HAP-1 (cell line): Measurements from ENCODE around the gene STRADB.
"Not testable (repeated sequence)": the region's sequence is repeated elsewhere in the genome, so short reads cannot be mapped to it uniquely, and the experiment has no call there.

Source experiments
- DNase-seq, 2 experiments: peaks; one replicate each; pipeline ENCODE4 v3.0.0-alpha.2; 2016 to 2020; ENCODE audit warnings: low spot score in 2 of 2
- H3K27me3 ChIP-seq: fragments of 250-450 bp; sonication (Bioruptor Pico); 2 replicates; pipeline ENCODE4 v1.5.1; 2020; ENCODE audit warnings: low read depth, mild to moderate bottlenecking, moderate library complexity
- H3K36me3 ChIP-seq: fragments of 250-450 bp; sonication (Bioruptor Pico); replicated peaks from 2 replicates; pipeline ENCODE4 v1.5.1; 2020; ENCODE audit warnings: mild to moderate bottlenecking
- H3K4me1 ChIP-seq: fragments of 250-450 bp; sonication (Bioruptor Pico); 2 replicates; pipeline ENCODE4 v1.5.1; 2020; ENCODE audit warnings: mild to moderate bottlenecking
- H3K4me3 ChIP-seq: fragments of 250-450 bp; sonication (Bioruptor Pico); 2 replicates; pipeline ENCODE4 v1.5.1; 2020; ENCODE audit warnings: mild to moderate bottlenecking, moderate library complexity
- H3K9me3 ChIP-seq: fragments of 250-450 bp; sonication (Bioruptor Pico); 2 replicates; pipeline ENCODE4 v1.5.1; 2020; ENCODE audit warnings: mild to moderate bottlenecking, moderate library complexity
- in situ Hi-C: fragments of 300-500 bp; cut with MboI; formaldehyde crosslinking; loops from 3 replicates; pipeline ENCODE4 v1.14.3; 2020; ENCODE audit warnings: low sequenced_read_pairs, inconsistent platforms, mixed read lengths

STRADB gene

DNA sequence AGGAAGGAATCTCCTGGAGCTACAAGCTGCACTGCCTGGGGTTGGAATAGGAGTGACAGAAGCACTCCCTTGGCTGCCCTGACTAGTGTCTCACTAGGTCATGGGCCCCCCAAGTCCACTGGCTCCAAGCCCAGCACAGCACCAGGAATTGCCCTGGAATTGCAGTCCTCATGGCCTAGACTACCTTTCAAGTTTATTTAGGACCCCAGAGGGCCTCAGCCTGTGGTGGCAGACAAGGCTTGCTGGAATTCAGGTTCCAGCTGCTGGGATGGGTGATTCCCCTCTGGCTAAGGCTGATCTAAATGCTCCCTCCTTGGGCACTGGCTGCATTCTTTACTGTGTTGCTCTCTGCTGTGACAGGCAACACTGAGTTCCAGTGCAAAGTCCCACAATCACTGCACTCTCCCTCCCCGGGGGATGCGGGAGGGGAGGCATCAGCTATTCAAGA is 14.0 kb downstream of the STRADB start:
- in situ Hi-C loops: no loop called here
- Histone ChIP-seq H3K9me3 (no peaks in the 10 kb centered on the region), H3K4me1 (no peaks in the 10 kb centered on the region), H3K36me3 (peaks cover 5% of the 10 kb centered on the region; the same call in 1 of the 2 replicates), H3K27me3 (no peaks in the 10 kb centered on the region), H3K4me3 (no peak overlapping the region)
- DNase-seq: no peak

DNA sequence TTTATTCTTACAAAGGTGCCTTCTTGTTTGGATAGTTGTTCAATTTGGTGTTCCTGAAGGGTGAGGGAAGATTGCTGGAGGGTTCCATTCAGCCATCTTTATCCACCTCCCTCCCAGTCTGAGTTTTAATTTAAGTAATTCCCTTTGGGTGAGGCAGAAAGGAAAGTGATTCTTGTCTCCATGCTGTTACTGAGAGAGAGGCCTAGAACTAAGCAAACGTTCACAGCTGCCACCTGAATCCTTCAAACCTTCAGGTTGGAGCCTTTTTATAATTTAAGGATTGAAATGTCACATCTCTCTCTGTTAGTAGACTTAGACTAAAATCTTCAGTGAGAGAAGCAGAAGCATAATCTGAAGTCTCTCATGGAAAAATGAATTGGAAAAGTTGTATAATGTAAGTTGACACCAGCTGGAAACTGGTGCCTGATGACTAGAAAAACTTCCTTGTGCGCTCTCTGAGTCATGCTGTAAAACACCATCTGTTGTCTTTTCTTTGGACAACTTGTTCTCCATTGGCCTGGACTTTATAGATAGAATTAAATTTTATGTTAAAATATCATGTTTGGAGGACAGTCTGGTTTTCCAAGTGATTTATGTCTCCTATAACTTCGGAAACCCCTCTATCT is 14.6 kb downstream of the STRADB start:
- in situ Hi-C loops: no loop called here
- H3K9me3 ChIP-seq: no peaks in the 10 kb centered on the region
- no peaks in the 10 kb centered on the region for H3K27me3 ChIP-seq
- no peak for DNase-seq
- H3K4me1 ChIP-seq: no peaks in the 10 kb centered on the region
- H3K36me3 ChIP-seq: peaks cover 4% of the 10 kb centered on the region; the same call in 1 of the 2 replicates
- H3K4me3 ChIP-seq: no peak overlapping the region

DNA sequence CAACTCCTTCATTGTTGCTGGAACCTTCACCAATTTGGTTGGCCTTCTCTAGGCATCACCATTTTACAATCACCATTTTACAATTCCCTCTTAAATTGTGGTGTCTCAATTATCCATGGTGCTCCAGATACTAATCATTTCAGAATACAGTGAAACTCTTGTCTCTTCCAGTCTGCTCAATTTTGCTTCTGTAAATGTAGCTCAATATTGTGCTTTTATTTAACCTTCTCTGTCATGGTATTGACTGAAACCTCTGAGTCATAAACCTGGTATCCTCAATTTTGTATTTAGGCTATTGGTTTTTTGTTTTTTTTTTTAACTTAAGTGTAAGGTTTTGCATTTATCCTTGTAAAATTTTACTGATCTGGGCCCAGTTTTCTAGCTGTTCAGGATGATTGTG is 16.1 kb downstream of the STRADB start:
- no peak for DNase-seq
- 0 out of 2 replicates have a peak, but pooled peaks cover 4% of the 10 kb centered on the region for H3K36me3 ChIP-seq
- in situ Hi-C loops: no loop called here
- no peaks in the 10 kb centered on the region for H3K9me3 ChIP-seq
- no peaks in the 10 kb centered on the region for H3K4me1 ChIP-seq
- no peak overlapping the region for H3K4me3 ChIP-seq
- H3K27me3 ChIP-seq: no peaks in the 10 kb centered on the region

DNA sequence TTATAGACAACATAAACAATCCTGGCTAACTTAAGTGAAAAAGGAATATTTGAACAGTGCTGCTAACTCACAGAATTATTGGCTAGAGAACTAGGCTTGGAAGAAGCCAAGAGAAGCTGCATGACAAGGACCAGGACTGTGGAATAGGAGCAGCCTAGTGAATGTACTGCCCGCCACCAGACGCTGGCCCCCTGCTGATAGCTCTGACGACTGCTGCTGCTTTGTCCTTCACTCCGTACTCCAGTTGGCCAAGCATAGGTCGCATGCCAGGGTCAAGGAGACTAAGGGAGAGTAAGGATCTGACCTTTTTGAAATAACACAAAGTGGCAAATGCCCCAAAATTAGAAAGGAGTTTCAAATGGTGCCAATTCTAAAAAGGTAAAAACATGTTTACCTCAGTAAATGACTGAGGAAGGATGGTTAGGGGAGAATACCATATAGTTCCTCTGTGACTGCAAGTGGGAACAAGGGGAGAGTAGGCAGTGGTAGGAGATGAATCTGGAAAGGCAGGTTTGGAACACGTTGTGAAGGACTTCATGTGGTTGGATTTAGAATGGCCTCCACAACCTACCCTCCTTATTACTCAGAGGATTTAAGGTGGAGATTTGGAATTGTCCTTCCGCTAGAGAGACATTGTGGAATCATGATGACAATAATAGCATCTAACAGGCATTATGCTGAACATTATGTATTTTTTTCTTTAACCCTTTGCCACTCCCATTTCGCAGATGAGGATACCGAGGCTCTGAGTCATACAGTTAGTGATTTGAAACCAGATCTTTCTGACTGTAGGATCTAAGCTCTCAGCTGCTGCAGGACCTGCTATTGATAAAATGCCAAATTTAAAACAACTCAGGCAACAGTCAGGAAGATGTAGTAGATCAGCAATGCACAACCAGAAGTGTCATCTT is 19.5 kb downstream of the STRADB start:
- in situ Hi-C loops: no loop called here
- H3K27me3 ChIP-seq: no peaks in the 10 kb centered on the region
- H3K4me1 ChIP-seq: no peaks in the 10 kb centered on the region
- peaks cover 14% of the 10 kb centered on the region for H3K36me3 ChIP-seq
- H3K9me3 ChIP-seq: no peaks in the 10 kb centered on the region
- no peak for DNase-seq
- H3K4me3 ChIP-seq: no peak overlapping the region

DNA sequence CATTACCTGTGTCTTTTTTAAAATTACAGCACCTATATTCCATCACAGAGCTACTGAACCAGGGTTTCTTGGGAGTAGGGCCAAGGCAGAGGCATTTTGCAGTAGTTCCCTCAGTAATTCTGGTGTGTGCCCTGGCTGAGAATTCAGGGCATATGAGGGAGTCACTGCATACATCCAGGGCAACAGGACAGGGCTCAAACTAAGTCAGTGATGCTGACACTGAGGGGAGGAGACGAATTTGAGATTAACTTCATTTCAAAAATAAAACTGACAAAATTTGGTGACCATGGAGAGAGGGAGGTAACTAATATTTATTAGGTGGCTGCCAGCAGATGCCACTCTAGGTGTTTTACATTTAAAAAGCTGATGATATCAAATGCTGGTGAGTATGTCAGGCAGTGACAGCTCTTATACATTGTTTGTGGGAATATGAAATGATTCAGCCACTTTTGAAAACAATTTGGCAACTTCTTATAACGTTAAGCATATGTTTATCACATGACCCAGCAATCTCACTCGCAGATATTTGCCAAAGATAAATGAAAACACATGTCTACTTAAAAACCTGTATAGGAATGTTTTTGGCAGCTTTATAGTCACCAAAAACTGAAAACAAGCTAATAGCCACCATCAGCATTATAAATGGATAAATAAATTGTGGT is 20.3 kb downstream of the STRADB start:
- no peak overlapping the region for H3K4me3 ChIP-seq
- no peaks in the 10 kb centered on the region for H3K4me1 ChIP-seq
- no peak for DNase-seq
- H3K36me3 ChIP-seq: peaks cover 14% of the 10 kb centered on the region
- no peaks in the 10 kb centered on the region for H3K27me3 ChIP-seq
- in situ Hi-C loops: no loop called here
- no peaks in the 10 kb centered on the region for H3K9me3 ChIP-seq

DNA sequence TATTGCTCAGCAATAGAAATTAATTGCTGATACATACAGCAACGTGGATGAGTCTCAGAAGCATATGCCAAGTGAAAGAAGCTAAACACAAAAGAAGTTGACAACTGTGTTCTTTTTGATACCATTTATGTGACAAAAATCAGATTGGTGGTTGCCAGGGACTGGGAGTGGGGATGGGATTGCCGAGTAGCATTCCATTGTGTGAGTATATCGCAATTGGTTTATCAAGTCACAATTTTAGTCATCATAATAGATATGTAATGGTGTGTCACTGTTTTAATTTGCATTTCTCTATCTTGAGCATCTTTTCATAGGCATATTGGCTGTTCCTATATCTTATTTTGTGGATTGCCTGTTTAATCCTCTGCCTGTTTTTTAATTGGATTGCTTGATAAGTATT is 20.9 kb downstream of the STRADB start:
- no peak overlapping the region for H3K4me3 ChIP-seq
- DNase-seq: no peak
- H3K27me3 ChIP-seq: no peaks in the 10 kb centered on the region
- peaks cover 14% of the 10 kb centered on the region for H3K36me3 ChIP-seq
- no peaks in the 10 kb centered on the region for H3K9me3 ChIP-seq
- in situ Hi-C loops: no loop called here
- no peaks in the 10 kb centered on the region for H3K4me1 ChIP-seq

DNA sequence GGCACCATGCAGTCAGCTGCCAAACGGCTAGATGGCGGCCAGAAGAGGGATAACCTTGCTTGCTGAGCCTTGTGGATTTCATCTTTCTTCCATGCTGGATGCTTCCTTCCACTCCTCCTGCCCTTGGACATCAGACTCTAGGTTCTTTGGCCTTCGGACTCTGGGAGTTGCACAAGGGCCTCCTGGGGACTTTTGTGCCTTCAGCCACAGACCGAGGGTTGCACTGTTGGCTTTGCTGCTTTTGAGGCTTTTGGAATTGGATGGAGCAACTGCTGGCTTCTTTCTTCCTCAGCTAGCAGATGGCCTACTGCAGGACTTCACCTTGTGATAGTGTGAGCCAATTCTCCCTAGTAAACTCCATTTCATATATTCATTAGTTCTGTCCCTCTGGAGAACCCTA is 31.0 kb downstream of the STRADB start:
- H3K36me3 ChIP-seq: peaks cover 10% of the 10 kb centered on the region
- H3K9me3 ChIP-seq: no peaks in the 10 kb centered on the region
- no peaks in the 10 kb centered on the region for H3K27me3 ChIP-seq
- no peak for DNase-seq
- no peak overlapping the region for H3K4me3 ChIP-seq
- in situ Hi-C loops: no loop called here
- H3K4me1 ChIP-seq: no peaks in the 10 kb centered on the region

DNA sequence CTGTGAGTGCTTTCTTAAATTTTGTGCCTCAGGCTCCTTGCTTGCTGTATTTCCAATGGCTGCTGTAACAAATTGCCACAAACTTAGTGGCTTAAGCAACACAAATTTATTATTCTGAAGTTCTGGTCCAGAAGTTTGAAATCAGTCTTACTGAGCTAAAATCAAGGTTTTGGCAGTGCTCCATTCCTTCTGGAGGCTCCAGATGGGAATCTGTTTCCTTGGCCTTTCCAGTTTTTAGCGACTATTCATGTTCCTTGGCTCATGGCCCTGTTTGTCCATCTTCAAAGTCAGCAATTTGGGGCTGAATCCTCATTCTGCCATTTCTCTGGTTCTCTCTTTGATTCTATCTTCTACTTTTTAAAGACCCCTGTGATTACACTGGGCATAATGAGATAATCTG is 31.8 kb downstream of the STRADB start:
- in situ Hi-C loops: no loop called here

DNA sequence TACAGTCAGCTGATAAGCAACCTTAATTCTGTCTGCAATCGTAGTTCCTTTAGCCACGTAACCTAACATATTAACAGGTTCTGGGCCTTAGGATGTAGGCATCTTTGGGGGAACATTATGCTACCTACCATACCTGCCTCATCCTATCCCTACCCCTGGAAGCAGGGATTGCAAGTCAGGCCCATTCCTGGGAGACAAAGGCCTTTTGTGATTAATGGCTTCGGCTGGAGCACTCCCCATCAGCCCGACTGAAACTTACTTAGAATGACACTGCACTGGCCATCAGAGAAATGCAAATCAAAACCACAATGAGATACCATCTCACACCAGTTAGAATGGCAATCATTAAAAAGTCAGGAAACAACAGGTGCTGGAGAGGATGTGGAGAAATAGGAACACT is 32.2 kb downstream of the STRADB start:
- H3K4me3 ChIP-seq, H3K27me3 ChIP-seq, H3K9me3 ChIP-seq, H3K4me1 ChIP-seq, DNase-seq, in situ Hi-C loops, H3K36me3 ChIP-seq: not testable (repeated sequence)

More for the DNA sequence above, 31.8 kb downstream of the STRADB start:
- Histone ChIP-seq H3K9me3 (no peaks in the 10 kb centered on the region), H3K4me3 (no peak overlapping the region), H3K27me3 (no peaks in the 10 kb centered on the region), H3K4me1 (no peaks in the 10 kb centered on the region), H3K36me3 (peaks cover 5% of the 10 kb centered on the region)
- DNase-seq: no peak

DNA sequence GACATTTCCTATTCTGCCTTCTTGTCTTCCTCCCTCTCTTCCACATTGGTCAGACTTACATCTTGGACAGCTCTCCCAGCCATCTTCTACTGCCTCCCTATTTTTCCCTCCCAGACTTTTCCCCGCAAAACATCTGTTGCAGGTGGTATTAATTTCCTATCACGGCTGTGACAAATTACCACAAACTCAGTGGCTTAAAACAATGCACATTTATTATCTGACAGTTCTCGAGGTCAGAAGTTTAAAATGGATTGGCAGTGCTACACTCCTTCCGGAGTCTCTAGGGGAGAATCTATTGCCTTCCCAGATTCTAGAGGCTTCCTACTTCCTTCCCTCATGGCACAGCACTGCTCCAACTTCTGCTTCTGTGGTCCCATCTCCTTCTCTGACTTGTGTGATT is 33.3 kb downstream of the STRADB start:
- Histone ChIP-seq H3K4me3 (no peak overlapping the region), H3K36me3 (peaks cover 3% of the 10 kb centered on the region), H3K9me3 (no peaks in the 10 kb centered on the region), H3K4me1 (no peaks in the 10 kb centered on the region), H3K27me3 (no peaks in the 10 kb centered on the region)
- DNase-seq: no peak
- in situ Hi-C loops: no loop called here

DNA sequence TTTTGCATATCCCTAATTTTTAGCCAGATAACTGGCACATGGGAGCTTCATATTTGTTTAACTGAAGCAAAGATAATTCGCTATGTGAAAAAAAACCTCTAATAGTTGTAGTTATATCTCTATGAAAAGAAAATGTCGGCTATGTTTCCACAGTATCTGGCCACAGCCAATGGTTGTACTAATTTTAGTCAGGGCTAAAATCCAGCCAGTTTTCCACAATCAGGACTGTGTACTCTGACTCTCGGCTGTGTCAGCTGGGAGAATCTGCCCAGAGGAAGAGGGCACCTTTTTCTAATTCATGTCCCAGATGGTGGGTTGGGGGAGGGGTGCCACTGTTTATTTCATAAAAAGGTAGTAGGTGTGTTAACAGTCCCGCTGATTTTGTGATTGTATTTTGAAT is 38.8 kb downstream of the STRADB start:
- no peaks in the 10 kb centered on the region for H3K9me3 ChIP-seq
- DNase-seq: no peak
- no peak overlapping the region for H3K4me3 ChIP-seq
- in situ Hi-C loops: no loop called here
- no peaks in the 10 kb centered on the region for H3K36me3 ChIP-seq
- H3K27me3 ChIP-seq: peaks cover 24% of the 10 kb centered on the region
- no peaks in the 10 kb centered on the region for H3K4me1 ChIP-seq

DNA sequence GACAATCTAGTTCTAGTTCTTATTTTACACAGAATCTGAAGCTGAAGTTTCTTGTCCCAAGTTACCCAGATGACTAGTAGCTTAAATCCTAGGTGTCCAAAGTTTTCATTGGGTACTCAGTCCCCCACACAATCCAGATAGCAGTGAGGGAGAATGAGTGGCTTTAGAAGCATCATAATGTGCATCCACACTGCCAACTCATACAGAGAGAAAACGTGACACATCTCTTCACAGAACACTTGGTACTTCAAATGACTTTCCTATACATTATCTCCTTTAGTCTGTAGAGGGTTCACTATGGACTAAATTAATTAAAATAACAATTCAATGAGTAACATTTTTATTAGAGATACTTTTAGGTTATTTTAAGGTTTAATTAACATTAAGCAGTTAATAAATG is 45.2 kb downstream of the STRADB start:
- Histone ChIP-seq H3K36me3 (no peaks in the 10 kb centered on the region), H3K4me1 (no peaks in the 10 kb centered on the region), H3K4me3 (no peak overlapping the region), H3K9me3 (no peaks in the 10 kb centered on the region), H3K27me3 (peaks cover 24% of the 10 kb centered on the region)
- in situ Hi-C loops: no loop called here
- DNase-seq: no peak

DNA sequence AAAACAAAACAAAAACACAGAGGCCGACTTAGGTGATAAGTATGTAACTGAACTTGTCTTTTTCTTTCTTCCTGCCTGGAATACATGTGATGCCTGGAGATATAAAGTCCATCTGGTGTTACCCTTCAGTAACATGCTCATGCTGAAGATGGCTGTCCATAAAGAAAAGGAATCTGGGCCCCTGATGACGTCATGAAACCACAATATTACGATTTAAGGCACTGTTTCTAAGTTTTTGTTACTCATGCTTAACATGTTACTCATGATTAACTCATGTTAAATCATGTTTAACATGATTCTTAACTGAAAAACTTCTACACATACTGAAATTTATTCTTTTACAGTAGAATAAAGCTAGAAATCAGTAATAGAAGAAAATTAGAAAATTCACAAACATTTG is 49.0 kb downstream of the STRADB start:
- in situ Hi-C loops: no loop called here
- no peaks in the 10 kb centered on the region for H3K27me3 ChIP-seq
- peaks cover 2% of the 10 kb centered on the region; the same call in 1 of the 2 replicates for H3K9me3 ChIP-seq
- DNase-seq: no peak
- no peaks in the 10 kb centered on the region for H3K4me1 ChIP-seq
- H3K36me3 ChIP-seq: no peaks in the 10 kb centered on the region
- H3K4me3 ChIP-seq: no peak overlapping the region

DNA sequence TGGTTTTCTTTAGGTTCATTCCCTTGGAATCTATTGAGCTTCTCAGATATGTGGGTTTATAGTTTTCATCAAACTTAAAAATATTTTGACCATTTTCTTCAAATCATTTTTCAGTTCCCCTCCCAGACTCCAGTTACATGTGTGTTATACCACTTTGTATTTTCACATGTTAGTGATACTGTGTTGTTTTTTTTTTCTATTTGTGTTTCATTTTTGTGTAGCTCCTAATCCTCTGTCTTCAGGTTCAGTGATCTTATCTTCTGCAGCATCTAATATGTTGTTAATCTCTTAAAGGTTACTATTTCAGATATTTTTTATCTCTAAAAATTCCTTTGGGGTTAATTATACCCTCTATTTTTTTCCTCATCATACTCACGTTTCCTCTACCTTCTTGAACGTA is 51.2 kb downstream of the STRADB start:
- DNase-seq: no peak
- Histone ChIP-seq H3K4me3 (no peak overlapping the region), H3K9me3 (peaks cover 2% of the 10 kb centered on the region; the same call in 1 of the 2 replicates), H3K4me1 (no peaks in the 10 kb centered on the region), H3K27me3 (no peaks in the 10 kb centered on the region), H3K36me3 (no peaks in the 10 kb centered on the region)
- in situ Hi-C loops: no loop called here
